Tibial nerve (tissue), 4 donors: ENCODE measurements around the gene YEATS4. TPM values are rescaled to one million over a fixed set of nuclear protein-coding genes. Genes with fewer than 3 reads are reported as not detected.

Experiments
- DNase-seq, 2 donors: peaks; one replicate each; pipeline ENCODE4 v3.0.0-alpha.2; 2019; ENCODE audit warnings: low spot score in 2 of 2
- H3K27ac ChIP-seq, 4 donors: fragments of 200-600 bp; sonication (generic) in 3 of 4; one replicate each; pipeline ENCODE4 v1.5.1; 2017 to 2019; ENCODE audit warnings: mild to moderate bottlenecking in 1 of 4
- H3K27me3 ChIP-seq, 2 donors: fragments of 200-600 bp; sonication (generic) in 1 of 2; one replicate each; pipeline versions ENCODE4 v1.5.1 to v1.6.0; 2017 to 2019
- H3K36me3 ChIP-seq, 3 donors: fragments of 200-600 bp; sonication (generic); one replicate each; pipeline ENCODE4 v1.5.1; 2018 to 2019
- H3K4me1 ChIP-seq, 4 donors: fragments of 200-600 bp; sonication (generic) in 3 of 4; one replicate each; pipeline ENCODE4 v1.5.1; 2017 to 2019
- H3K4me3 ChIP-seq, 4 donors: fragments of 200-600 bp; sonication (generic) in 3 of 4; one replicate each; pipeline ENCODE4 v1.5.1; 2017 to 2019; ENCODE audit warnings: mild to moderate bottlenecking in 1 of 4, moderate library complexity in 1 of 4
- H3K9me3 ChIP-seq, 4 donors: fragments of 200-600 bp; sonication (generic) in 3 of 4; one replicate each; pipeline ENCODE4 v1.5.1; 2017 to 2019
- EP300 ChIP-seq, 2 donors: sonication (generic); formaldehyde crosslinking; IDR thresholded peaks; one replicate each; pipeline ENCODE4 v1.6.1; 2017; ENCODE audit warnings: antibody characterized with exemption in 2 of 2, mild to moderate bottlenecking in 1 of 2
- POLR2A ChIP-seq, 2 donors: fragments of 450-650 bp; IDR thresholded peaks; one replicate each; pipeline ENCODE4 v1.6.1; 2017; ENCODE audit warnings: antibody characterized with exemption in 2 of 2, mild to moderate bottlenecking in 2 of 2, moderate library complexity in 2 of 2
- WGBS, 2 donors: methylation state at CpG; one replicate each; pipeline ENCODE4 v1.1.5; 2018; 5-methylcytosine and 5-hydroxymethylcytosine counted together
- total RNA-seq, 4 donors: library from RNA; depleted of rRNA; stranded (reverse); fragments of >200 nt; gene quantifications; one replicate each; pipeline ENCODE4 v1.1.0, GENCODE V29; 2016
- TF ChIP-seq, protein P1 (sequence below), 5 experiments: fragments of 200-600 bp in 3 of 5; fragments of 450-650 bp in 2 of 5; sonication (generic) in 3 of 5; IDR thresholded peaks; one replicate each; pipeline ENCODE4 v1.5.1; 2016 to 2019; ENCODE audit warnings: antibody characterized with exemption in 5 of 5, mild to moderate bottlenecking in 3 of 5, moderate library complexity in 2 of 5

The YEATS4 gene
- total RNA-seq, 4 donors from 2014 or later = 18.6 to 66.1 (median 55.0) TPM

DNA sequence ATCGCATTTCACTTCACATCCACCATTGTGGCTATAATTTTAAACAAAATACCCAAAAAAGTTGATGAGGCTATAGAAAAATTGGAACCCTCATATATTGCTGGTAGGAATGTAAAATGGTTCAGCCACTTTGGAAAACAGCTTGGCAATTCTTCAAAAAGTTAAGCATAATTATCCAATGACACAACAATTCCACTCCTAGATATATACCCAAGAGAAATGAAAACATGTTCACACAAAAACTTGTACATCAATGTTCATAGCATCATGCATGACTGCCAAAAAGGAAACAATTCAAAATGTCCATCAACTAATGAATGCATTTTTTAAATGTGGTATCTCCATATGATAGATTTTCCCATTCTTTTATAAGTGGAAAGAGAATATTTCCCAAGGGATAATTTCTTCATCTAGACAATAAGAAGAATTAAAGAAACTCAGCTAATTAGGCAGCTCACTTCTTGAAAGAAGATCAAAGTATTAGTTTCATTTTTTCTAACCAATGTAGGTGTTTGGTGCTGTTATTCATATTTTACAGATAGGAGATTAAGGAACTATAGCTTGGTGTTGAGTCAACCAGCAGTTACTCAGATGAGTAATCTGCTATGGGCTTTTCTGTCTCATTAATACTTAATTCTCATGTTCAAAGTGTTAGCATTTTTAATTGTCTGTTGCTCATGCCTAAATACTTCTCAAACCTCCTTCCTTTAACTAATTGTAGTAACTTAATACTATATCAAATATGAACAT, 32.8 kb downstream of the YEATS4 start:
- peaks cover 0 to 7% (median 0%) of the 10 kb centered on the region in 4 donors for H3K4me1 ChIP-seq
- DNase-seq = no peak
- no peak overlapping the region for H3K4me3 ChIP-seq
- no peak overlapping the region for H3K27ac ChIP-seq
- peaks cover 0 to 6% (median 0%) of the 10 kb centered on the region in 4 donors for H3K9me3 ChIP-seq
- H3K27me3 ChIP-seq = no peaks in the 10 kb centered on the region
- WGBS, 2 donors = 98% methylated on average over 1 of the region's 1 CpG
- TF ChIP-seq POLR2A (IDR thresholded peaks at IDR 0.05) = no peak
- peaks cover 0 to 25% (median 0%) of the 10 kb centered on the region in 3 donors for H3K36me3 ChIP-seq

DNA sequence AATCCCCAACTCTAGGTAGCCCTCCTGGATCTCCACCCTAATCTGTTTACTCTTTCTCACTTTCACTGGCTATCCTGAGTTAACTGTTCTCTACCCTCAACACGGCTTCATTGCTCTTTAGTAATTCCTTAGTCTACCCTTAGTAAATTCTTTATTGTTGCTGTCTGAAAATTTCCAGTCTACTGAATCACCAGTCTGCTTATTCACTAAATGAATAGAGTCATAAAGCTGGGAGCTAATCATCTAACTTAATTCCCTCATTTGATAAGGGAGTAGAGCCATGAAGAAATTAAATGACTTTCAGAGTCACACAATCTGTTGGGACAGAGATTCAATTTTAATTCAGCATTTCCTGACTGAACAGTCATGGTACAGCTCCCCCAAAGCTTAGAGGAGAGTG, 36.5 kb downstream of the YEATS4 start:
- no peak overlapping the region for H3K4me3 ChIP-seq
- DNase-seq = no peak
- H3K36me3 ChIP-seq = peaks cover 0 to 23% (median 0%) of the 10 kb centered on the region in 3 donors
- peaks cover 0 to 6% (median 0%) of the 10 kb centered on the region in 4 donors for H3K9me3 ChIP-seq
- no peaks in the 10 kb centered on the region for H3K4me1 ChIP-seq
- H3K27ac ChIP-seq = no peak overlapping the region
- WGBS, 2 donors = 83 to 85% methylated on average over 1 of the region's 1 CpG
- no peaks in the 10 kb centered on the region for H3K27me3 ChIP-seq
- TF ChIP-seq, protein P1, sequence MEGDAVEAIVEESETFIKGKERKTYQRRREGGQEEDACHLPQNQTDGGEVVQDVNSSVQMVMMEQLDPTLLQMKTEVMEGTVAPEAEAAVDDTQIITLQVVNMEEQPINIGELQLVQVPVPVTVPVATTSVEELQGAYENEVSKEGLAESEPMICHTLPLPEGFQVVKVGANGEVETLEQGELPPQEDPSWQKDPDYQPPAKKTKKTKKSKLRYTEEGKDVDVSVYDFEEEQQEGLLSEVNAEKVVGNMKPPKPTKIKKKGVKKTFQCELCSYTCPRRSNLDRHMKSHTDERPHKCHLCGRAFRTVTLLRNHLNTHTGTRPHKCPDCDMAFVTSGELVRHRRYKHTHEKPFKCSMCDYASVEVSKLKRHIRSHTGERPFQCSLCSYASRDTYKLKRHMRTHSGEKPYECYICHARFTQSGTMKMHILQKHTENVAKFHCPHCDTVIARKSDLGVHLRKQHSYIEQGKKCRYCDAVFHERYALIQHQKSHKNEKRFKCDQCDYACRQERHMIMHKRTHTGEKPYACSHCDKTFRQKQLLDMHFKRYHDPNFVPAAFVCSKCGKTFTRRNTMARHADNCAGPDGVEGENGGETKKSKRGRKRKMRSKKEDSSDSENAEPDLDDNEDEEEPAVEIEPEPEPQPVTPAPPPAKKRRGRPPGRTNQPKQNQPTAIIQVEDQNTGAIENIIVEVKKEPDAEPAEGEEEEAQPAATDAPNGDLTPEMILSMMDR (IDR thresholded peaks at IDR 0.05) = no peak
- TF ChIP-seq POLR2A (IDR thresholded peaks at IDR 0.05) (no peak), EP300 (IDR thresholded peaks at IDR 0.05) (no peak)

DNA sequence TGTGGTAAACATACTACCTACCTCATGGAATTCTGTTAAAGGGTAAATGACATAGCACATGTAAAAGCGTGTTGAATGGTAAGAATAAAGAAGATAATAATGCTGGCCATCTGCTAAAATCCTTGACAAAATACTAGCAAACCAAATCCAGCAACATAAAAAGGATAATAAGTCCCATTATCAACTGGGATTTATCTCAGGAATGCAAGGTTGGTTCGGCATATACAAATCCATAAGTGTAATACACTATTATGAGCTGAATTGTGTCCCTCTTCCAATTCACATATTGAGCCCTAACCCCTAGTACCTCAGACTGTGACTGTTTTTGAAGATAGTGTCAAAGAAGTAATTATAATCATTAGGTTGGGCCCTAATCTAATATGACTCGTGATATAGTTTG, 37.4 kb downstream of the YEATS4 start:
- 95 to 98% methylated on average over 3 of the region's 3 CpGs for WGBS, 2 donors
- no peak for DNase-seq
- Histone ChIP-seq H3K4me1 (no peaks in the 10 kb centered on the region), H3K9me3 (peaks cover 0 to 6% (median 0%) of the 10 kb centered on the region in 4 donors), H3K27me3 (no peaks in the 10 kb centered on the region), H3K36me3 (peaks cover 0 to 14% (median 0%) of the 10 kb centered on the region in 3 donors), H3K27ac (no peak overlapping the region), H3K4me3 (no peak overlapping the region)
- TF ChIP-seq POLR2A (IDR thresholded peaks at IDR 0.05) (no peak), EP300 (IDR thresholded peaks at IDR 0.05) (no peak)
- TF ChIP-seq, protein P1 (IDR thresholded peaks at IDR 0.05) = no peak

DNA sequence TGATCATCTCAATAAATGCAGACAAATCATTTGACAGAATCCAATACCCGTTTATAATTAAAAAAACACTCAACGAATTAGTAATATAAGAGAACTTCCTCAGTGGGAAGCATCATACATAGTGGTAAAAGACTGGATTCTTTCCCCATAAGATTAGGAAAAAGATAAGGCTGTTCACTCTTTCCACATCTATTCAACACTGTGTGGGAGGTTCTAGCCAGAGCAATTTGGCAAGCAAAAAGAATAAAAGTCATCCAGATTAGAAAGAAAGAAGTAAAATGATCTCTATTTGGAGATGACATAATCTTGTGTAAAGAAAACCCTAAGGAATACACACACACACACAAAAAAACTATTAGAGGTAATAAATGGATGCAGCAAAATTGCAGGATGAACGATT, 38.4 kb downstream of the YEATS4 start:
- DNase-seq = no peak
- Histone ChIP-seq H3K27me3 (no peaks in the 10 kb centered on the region), H3K36me3 (peaks cover 0 to 14% (median 0%) of the 10 kb centered on the region in 3 donors), H3K27ac (no peak overlapping the region), H3K4me1 (no peaks in the 10 kb centered on the region), H3K9me3 (peaks cover 0 to 6% (median 0%) of the 10 kb centered on the region in 4 donors), H3K4me3 (no peak overlapping the region)
- TF ChIP-seq, protein P1 (IDR thresholded peaks at IDR 0.05) = no peak
- TF ChIP-seq POLR2A (IDR thresholded peaks at IDR 0.05) (no peak), EP300 (IDR thresholded peaks at IDR 0.05) (no peak)
- WGBS, 2 donors = 70 to 72% methylated on average over 3 of the region's 3 CpGs

DNA sequence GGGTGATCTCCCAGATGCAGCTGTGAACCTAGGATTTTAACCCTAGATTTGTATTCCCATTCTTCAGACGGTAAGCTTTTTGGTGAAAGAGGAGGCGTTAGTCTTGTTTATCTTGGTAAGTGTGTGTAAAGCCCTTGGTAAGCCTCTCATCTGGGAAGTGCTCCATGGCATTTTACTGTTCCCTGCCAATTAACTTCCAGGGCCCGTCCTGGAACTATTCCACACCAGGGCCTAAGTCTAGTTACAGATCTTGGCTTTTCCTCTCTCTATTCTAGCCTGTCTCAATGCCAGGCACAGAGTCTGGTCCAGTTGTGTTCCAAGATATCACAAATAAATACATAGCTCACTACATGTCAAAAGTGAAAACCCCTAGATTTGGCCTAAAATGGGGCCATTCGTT, 42.4 kb downstream of the YEATS4 start:
- no peak for DNase-seq

More for the DNA sequence above, 42.4 kb downstream of the YEATS4 start:
- no peaks in the 10 kb centered on the region for H3K27me3 ChIP-seq
- no peaks in the 10 kb centered on the region for H3K4me1 ChIP-seq
- no peak overlapping the region for H3K27ac ChIP-seq
- H3K9me3 ChIP-seq = peaks cover 0 to 2% (median 0%) of the 10 kb centered on the region in 4 donors
- H3K4me3 ChIP-seq = no peak overlapping the region
- H3K36me3 ChIP-seq = peaks cover 0 to 10% (median 0%) of the 10 kb centered on the region in 3 donors
- 81 to 82% methylated on average over 4 of the region's 4 CpGs for WGBS, 2 donors
- TF ChIP-seq, protein P1 (IDR thresholded peaks at IDR 0.05) = no peak
- TF ChIP-seq POLR2A (IDR thresholded peaks at IDR 0.05) (no peak), EP300 (IDR thresholded peaks at IDR 0.05) (no peak)
